ENCODE data around the gene CASP14.
"Not testable (repeated sequence)": the region's sequence is repeated elsewhere in the genome, so short reads cannot be mapped to it uniquely, and the experiment has no call there.

Gene CASP14

GRCh38 chr19:15070386-15070785, 21.1 kb downstream of the CASP14 start:
- in situ Hi-C loops (cut with MboI; ENCODE audit: low sequenced_read_pairs), result not testable (repeated sequence)

GRCh38 chr19:15072930-15073647, 23.8 kb downstream of the CASP14 start:
- in situ Hi-C loops (cut with MboI; ENCODE audit: low sequenced_read_pairs), result no loop called here

- in situ Hi-C loops (cut with MboI; ENCODE audit: low sequenced_read_pairs), result no loop called here
Observed at GRCh38 chr19:15074371-15074770, 25.1 kb downstream of the CASP14 start.

- in situ Hi-C loops (cut with MboI; ENCODE audit: low sequenced_read_pairs), result no loop called here
Observed at GRCh38 chr19:15075806-15076205, 26.5 kb downstream of the CASP14 start.

GRCh38 chr19:15080002-15080401, 30.7 kb downstream of the CASP14 start:
- in situ Hi-C loops (cut with MboI; ENCODE audit: low sequenced_read_pairs), result not testable (repeated sequence)

GRCh38 chr19:15081911-15082310, 32.6 kb downstream of the CASP14 start, which contains the start of gene OR1I1:
TSS of gene OR1I1 (plus strand) at chr19:15082211. CDS start at chr19:15087066, 4,855 bp downstream.
- in situ Hi-C loops (cut with MboI; ENCODE audit: low sequenced_read_pairs), result no loop called here

- in situ Hi-C loops (cut with MboI; ENCODE audit: low sequenced_read_pairs), result no loop called here
Observed at GRCh38 chr19:15087182-15087581, 37.9 kb downstream of the CASP14 start.

- in situ Hi-C loops (cut with MboI; ENCODE audit: low sequenced_read_pairs), result no loop called here
Observed at GRCh38 chr19:15091918-15092753, 42.9 kb downstream of the CASP14 start.

GRCh38 chr19:15093001-15093400, 43.7 kb downstream of the CASP14 start:
- in situ Hi-C loops (cut with MboI; ENCODE audit: low sequenced_read_pairs), result no loop called here

GRCh38 chr19:15096223-15096622, 46.9 kb downstream of the CASP14 start:
- in situ Hi-C loops (cut with MboI; ENCODE audit: low sequenced_read_pairs), result no loop called here

- in situ Hi-C loops (cut with MboI; ENCODE audit: low sequenced_read_pairs), result not testable (repeated sequence)
Observed at GRCh38 chr19:15097980-15098379, 48.7 kb downstream of the CASP14 start.

- in situ Hi-C loops (cut with MboI; ENCODE audit: low sequenced_read_pairs), result no loop called here
Observed at GRCh38 chr19:15098460-15098859, 49.2 kb downstream of the CASP14 start.

- in situ Hi-C loops (cut with MboI; ENCODE audit: low sequenced_read_pairs), result no loop called here
Observed at GRCh38 chr19:15099017-15099582, 49.8 kb downstream of the CASP14 start.

GRCh38 chr19:15101479-15102082, 52.3 kb downstream of the CASP14 start:
- in situ Hi-C loops (cut with MboI; ENCODE audit: low sequenced_read_pairs), result no loop called here

- in situ Hi-C loops (cut with MboI; ENCODE audit: low sequenced_read_pairs), result no loop called here
Observed at GRCh38 chr19:15104003-15104402, 54.7 kb downstream of the CASP14 start.

- in situ Hi-C loops (cut with MboI; ENCODE audit: low sequenced_read_pairs), result no loop called here
Observed at GRCh38 chr19:15104411-15104810, 55.1 kb downstream of the CASP14 start.

GRCh38 chr19:15105044-15105443, 55.8 kb downstream of the CASP14 start:
- in situ Hi-C loops (cut with MboI; ENCODE audit: low sequenced_read_pairs), result no loop called here

GRCh38 chr19:15107061-15108010, 58.1 kb downstream of the CASP14 start, which contains the start of gene SYDE1:
TSS of gene SYDE1 (plus strand) at chr19:15107401. CDS start at chr19:15107434, 33 bp downstream.
- in situ Hi-C loops (cut with MboI; ENCODE audit: low sequenced_read_pairs), result no loop called here
